Loucy (cell line): ENCODE data around the gene RHOG.

Experiments used
- EZH2phosphoT487 ChIP-seq: fragments of 200-600 bp; IDR thresholded peaks from 2 replicates; pipeline ENCODE4 v1.6.1; 2018; ENCODE audit warnings: antibody characterized with exemption, mild to moderate bottlenecking, moderate library complexity, borderline replicate concordance
- TF ChIP-seq, protein P1 (sequence below): fragments of 200-600 bp; sonication (generic); conservative IDR thresholded peaks from 2 replicates; pipeline ENCODE4 v1.5.1; 2014; ENCODE audit warnings: mild to moderate bottlenecking, antibody characterized with exemption, low read length

DNA sequence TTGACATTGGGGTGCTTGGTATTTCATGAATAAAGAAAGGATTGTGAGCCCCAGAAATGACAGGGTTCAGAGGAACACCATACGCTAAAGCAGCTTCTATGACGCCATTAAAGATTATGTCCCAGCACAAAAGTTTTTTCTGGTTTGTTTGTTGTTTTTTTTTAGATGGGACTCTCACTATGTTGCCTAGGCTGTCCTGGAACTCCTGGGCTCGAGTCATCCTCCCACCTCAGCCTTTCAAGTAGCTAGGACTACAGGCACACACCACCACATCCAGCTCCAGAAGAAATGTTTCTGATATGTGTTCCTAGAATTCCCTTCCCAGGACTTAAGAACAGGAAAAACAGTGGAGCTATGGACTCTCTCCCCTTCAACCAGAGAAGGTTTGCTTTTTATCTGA is 2.6 kb upstream of the RHOG start:
- TF ChIP-seq, protein P1, sequence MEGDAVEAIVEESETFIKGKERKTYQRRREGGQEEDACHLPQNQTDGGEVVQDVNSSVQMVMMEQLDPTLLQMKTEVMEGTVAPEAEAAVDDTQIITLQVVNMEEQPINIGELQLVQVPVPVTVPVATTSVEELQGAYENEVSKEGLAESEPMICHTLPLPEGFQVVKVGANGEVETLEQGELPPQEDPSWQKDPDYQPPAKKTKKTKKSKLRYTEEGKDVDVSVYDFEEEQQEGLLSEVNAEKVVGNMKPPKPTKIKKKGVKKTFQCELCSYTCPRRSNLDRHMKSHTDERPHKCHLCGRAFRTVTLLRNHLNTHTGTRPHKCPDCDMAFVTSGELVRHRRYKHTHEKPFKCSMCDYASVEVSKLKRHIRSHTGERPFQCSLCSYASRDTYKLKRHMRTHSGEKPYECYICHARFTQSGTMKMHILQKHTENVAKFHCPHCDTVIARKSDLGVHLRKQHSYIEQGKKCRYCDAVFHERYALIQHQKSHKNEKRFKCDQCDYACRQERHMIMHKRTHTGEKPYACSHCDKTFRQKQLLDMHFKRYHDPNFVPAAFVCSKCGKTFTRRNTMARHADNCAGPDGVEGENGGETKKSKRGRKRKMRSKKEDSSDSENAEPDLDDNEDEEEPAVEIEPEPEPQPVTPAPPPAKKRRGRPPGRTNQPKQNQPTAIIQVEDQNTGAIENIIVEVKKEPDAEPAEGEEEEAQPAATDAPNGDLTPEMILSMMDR = no peak
- no peak for TF ChIP-seq EZH2phosphoT487
